GM21447 (cell line): ENCODE data around the gene CDC42BPA.

Experiments used
- ATAC-seq: cut with Tn5 transposase; IDR thresholded peaks from one replicate; pipeline ENCODE4 v1.9.1; 2021; ENCODE audit not compliant: unreplicated experiment

The CDC42BPA gene

GRCh38 chr1:227070638-227071285, 247.5 kb downstream of the CDC42BPA start:
- no peak for ATAC-seq

GRCh38 chr1:227069490-227069889, 248.8 kb downstream of the CDC42BPA start:
- no peak for ATAC-seq

- no peak for ATAC-seq
These were observed 249.4 kb downstream of the CDC42BPA start for GRCh38 chr1:227068883-227069282.

DNA sequence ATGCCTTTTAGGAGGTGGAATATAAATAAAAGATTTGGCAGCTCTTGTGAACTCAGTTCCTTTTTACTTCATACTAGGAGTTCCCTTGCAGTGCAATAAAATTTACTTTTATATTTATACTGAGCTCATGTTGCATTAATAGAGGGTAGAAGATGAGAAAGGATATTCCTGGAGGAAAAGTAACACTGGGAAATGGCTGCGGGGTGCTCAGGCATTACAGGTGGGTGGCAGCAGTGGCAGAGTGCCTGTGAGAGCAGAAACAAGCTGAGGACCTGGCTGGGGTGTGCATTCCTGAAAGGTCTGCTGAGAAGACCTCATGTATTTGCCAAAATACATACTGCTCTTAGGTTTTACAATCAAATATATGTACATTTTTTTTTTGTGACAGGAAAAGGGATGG, 251.3 kb downstream of the CDC42BPA start:
- ATAC-seq, result no peak

DNA sequence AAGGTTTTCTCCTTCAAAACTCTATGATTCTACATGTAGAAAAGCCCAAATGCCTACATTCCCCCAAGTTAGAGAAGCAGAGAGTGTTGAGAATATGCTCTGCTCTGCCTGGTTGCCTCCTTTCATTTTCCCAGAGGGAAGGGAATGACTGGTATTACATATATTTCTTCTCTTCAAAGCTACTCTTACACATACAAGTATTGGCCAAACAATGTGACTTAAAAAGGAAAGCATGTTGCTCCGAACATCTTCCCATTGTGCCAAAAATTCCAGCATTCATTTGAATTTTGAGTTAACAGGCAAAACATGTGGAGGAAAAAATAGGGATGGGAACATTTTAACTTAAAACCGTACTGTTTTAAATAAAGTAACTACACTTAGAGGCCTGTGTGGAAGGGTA, 253.0 kb downstream of the CDC42BPA start:
- no peak for ATAC-seq

DNA sequence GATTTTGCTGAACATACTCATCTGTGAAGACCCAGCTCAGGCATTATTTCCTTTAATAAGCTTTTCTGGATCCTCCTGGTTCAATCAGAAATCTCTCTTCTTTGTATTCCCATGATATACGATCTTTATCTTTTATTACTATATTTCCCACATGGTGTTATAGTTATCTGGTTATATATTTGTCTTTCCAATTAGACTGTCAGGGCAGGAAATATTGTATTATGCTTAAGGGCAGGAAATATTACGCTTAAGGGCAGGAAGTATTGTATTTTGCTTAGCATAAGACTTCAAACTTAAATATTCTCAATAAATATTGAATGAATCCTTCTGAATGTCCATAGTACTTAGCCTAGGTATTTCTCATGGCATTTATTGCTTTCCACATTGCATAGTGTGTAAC, 256.0 kb downstream of the CDC42BPA start:
- no peak for ATAC-seq

- ATAC-seq, result no peak
These were observed 259.2 kb downstream of the CDC42BPA start for GRCh38 chr1:227059076-227059475.

DNA sequence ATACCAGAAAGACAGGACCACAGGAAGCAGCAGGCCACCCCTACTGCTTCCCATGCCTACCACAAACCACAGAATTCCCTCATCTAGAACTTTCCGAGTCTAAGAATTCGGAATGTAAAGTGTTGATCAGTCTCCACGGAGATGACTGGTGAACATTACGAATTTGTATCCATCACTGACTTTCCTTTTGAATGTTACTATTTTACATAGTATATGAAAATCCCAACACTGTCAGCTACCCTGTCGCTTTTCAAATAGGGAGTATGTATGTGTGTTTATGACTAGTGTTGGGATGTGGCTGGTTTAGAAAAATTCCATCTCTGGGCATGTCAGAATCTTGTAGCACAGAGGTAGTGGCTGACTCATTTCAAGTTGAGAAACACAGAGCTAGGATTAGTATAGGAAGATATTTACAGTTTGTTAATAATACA, 260.0 kb downstream of the CDC42BPA start:
- no peak for ATAC-seq

DNA sequence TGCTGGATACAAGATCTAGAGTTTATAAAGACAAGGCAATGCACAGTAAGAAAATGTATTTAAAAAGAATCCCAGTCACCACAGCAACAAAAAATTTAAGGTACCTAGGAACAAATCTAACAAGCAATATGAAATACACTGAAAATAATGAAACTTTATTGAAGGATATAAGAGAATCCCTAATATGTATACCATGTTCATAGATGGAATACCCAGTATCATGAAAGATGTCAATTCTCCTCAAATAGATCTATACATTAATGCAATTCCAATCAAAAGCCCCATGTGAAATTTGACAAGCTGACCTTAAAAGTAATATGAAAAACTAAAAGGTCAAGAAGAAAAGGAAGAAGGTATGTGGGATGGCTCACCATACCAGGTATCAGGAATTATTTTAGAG, 269.0 kb downstream of the CDC42BPA start:
- no peak for ATAC-seq

- ATAC-seq, result no peak
These were observed 274.5 kb downstream of the CDC42BPA start for GRCh38 chr1:227043755-227044154.

GRCh38 chr1:227042292-227042691, 276.0 kb downstream of the CDC42BPA start:
- no peak for ATAC-seq

GRCh38 chr1:227038401-227038800, 279.9 kb downstream of the CDC42BPA start:
- ATAC-seq, result no peak

DNA sequence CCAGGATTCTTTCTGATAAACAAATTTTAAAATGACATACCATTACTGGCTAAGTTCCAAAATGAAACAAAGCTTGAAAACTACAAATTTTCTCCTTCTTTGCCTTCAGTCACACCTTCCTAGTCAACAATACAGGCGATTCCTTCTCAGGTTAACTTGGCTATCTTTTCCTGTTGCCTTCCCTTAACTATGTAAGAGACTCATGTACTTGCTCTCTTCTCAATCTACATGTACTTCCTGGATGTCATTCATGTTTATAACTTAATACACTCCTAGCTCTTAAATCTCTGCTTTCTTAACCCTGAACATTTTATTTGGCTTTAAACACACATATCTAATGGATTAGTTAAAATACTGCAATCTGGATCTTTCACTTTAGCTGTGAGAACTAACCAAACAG, 281.2 kb downstream of the CDC42BPA start:
- ATAC-seq, result no peak

- ATAC-seq, result no peak
These were observed 283.0 kb downstream of the CDC42BPA start for GRCh38 chr1:227035316-227035715.

DNA sequence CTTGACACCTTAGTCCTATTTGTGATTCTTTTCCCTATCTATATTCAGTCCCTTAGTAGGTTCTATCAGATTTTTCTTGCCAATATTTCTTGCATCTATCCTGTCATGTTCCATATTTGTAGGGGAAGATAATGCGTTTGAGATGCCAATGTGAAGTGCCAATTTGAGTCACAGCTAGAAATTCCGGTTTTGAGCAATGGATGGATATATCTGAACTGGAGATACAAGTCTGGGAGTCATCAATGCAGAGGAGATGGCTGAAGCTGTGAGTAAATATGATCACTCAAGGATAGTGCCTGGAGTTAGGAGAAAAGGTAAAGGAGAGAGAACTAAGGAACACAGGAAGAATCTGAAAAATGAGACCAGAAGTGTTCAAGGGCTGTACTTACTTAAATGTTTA, 284.4 kb downstream of the CDC42BPA start:
- ATAC-seq, result no peak

DNA sequence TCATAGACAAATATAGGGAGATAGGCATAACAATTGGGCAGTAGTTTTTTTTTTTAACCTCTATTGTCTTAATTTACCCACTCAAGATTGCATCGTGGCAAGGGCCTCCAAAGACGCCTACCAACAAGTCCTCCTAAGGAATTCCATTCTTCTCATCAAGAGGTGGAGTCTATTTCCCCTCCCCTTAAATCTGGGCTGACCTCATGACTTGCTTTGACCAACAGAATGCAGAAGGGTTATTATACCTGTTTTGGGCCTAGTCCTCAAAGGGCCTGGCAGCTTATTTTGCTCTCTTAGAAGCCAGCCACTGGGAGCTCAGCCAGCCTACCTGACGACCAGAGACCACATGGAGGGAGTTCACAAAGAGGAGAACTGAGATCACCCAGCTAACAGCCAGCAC, 285.9 kb downstream of the CDC42BPA start:
- ATAC-seq, result no peak

GRCh38 chr1:227016990-227017389, 301.3 kb downstream of the CDC42BPA start:
- no peak for ATAC-seq

DNA sequence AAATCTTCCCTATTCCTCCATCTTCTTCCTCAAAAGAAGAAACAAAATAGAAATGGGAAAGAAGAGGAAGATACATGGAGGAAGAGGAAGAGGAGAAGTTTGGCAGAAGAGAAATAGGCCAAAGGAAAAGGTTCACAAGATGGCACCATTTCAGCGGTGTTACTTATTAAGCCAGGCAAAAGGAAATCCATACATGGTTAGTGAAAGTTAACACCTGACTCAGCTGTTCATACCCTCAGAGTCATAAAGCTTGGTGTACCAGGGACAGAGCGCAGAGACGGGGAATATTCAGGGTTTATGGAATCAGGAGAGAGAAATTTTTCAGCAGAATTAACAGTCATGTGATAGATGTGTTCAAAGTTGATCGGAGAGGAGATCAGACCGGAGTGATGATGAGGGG, 307.6 kb downstream of the CDC42BPA start:
- ATAC-seq, result no peak

DNA sequence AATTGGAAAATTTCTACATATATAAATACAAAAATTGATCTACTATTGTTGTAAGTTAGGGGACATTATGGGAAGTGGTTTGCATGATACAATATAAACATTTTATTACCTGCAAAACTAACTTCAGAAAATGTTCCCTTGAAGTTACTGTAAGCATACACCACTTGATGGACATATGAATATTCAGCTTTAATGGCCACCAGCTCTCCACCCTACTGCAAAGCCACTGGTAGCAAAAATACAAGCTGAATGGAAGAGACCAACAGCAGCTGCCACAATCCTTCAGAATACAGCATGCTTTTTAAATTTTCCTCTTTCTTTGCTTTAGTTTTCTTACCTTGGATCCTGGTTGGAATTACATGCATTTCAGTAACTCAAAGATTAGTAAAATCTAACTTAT, 308.4 kb downstream of the CDC42BPA start:
- ATAC-seq, result no peak

DNA sequence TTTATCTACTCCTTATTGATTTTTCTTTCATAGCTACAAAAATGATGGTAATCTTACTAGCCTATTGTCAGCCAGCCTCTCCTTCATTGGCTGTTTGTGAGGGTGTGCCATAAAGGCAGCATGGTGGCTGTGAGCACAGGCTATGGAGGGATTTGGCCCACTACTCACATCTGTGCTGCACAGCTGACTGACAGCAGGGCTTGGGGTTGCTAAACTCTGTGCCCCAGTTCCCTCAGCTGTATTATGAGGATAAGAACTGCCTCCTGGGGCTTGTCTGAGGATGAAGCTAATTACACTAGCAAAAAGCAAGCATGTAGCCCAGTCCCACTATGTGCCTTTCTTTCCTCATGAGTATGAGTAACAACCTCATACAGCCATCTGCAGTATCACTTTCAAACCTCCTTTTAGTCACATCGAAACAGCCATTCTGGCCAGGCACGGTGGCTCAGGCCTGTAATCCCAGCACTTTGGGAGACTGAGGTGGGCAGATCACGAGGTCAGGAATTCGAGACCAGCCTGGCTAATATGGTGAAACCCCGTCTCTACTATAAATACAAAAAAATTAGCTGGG, 312.0 kb downstream of the CDC42BPA start:
- no peak for ATAC-seq

GRCh38 chr1:227004796-227005195, 313.5 kb downstream of the CDC42BPA start:
- no peak for ATAC-seq

GRCh38 chr1:227003165-227003564, 315.1 kb downstream of the CDC42BPA start:
- no peak for ATAC-seq

GRCh38 chr1:227002531-227003049, 315.7 kb downstream of the CDC42BPA start:
- no peak for ATAC-seq
